Measurements from ENCODE around the gene GLCE. TPM values are rescaled to one million over a fixed set of nuclear protein-coding genes. Genes with fewer than 3 reads are reported as not detected.

The GLCE gene
- total RNA-seq, 2 experiments from 2014 or later, result 3.8 TPM

- CTCF ChIA-PET, result no interaction called here
- H3K4me1 Mint-ChIP-seq, result no peaks in the 10 kb centered on the region
Observed at GRCh38 chr15:69215314-69216035, 55.0 kb downstream of the GLCE start.

GRCh38 chr15:69217381-69217780, 56.9 kb downstream of the GLCE start:
- Mint-ChIP-seq H3K4me1 (no peaks in the 10 kb centered on the region), H3K9me3 (ENCODE audit: low read depth) (no peaks in the 10 kb centered on the region), H3K27ac (no peak overlapping the region), H3K27me3 (no peaks in the 10 kb centered on the region), H3K36me3 (no peaks in the 10 kb centered on the region), H3K4me3 (no peak overlapping the region)
- CTCF ChIA-PET, result no interaction called here
- ATAC-seq (no peak), DNase-seq (no peak)

More at GRCh38 chr15:69215314-69216035, 55.0 kb downstream of the GLCE start:
- no peaks in the 10 kb centered on the region for H3K9me3 Mint-ChIP-seq (ENCODE audit: low read depth)
- DNase-seq (no peak), ATAC-seq (no peak)
- H3K27ac Mint-ChIP-seq, result no peak overlapping the region
- no peak overlapping the region for H3K4me3 Mint-ChIP-seq
- H3K27me3 Mint-ChIP-seq, result no peaks in the 10 kb centered on the region
- no peaks in the 10 kb centered on the region for H3K36me3 Mint-ChIP-seq

- CTCF ChIA-PET, result no interaction called here
- H3K4me1 Mint-ChIP-seq, result no peaks in the 10 kb centered on the region
- H3K27ac Mint-ChIP-seq, result no peak overlapping the region
- peaks cover 2% of the 10 kb centered on the region for H3K36me3 Mint-ChIP-seq
- peaks cover 5% of the 10 kb centered on the region for H3K9me3 Mint-ChIP-seq (ENCODE audit: low read depth)
- no peak for ATAC-seq
- H3K4me3 Mint-ChIP-seq, result no peak overlapping the region
- no peaks in the 10 kb centered on the region for H3K27me3 Mint-ChIP-seq
- DNase-seq, result no peak
Observed at GRCh38 chr15:69219690-69220089, 59.3 kb downstream of the GLCE start.

- Mint-ChIP-seq H3K4me1 (no peaks in the 10 kb centered on the region), H3K36me3 (peaks cover 2% of the 10 kb centered on the region), H3K9me3 (ENCODE audit: low read depth) (peaks cover 5% of the 10 kb centered on the region), H3K27ac (no peak overlapping the region), H3K27me3 (no peaks in the 10 kb centered on the region), H3K4me3 (no peak overlapping the region)
- DNase-seq (no peak), ATAC-seq (no peak)
- CTCF ChIA-PET, result no interaction called here
Observed at GRCh38 chr15:69222002-69222474, 61.6 kb downstream of the GLCE start.

- ATAC-seq (no peak), DNase-seq (no peak)
- no peak overlapping the region for H3K4me3 Mint-ChIP-seq
- CTCF ChIA-PET, result interaction anchor here (1.0 kb wide), 1 partner anchor 62 kb away, joined by 3 read pairs; the partner anchor contains the start of gene GLCE
- H3K27ac Mint-ChIP-seq, result no peak overlapping the region
- no peaks in the 10 kb centered on the region for H3K27me3 Mint-ChIP-seq
- H3K9me3 Mint-ChIP-seq (ENCODE audit: low read depth), result peaks cover 5% of the 10 kb centered on the region
- H3K4me1 Mint-ChIP-seq, result no peaks in the 10 kb centered on the region
- peaks cover 2% of the 10 kb centered on the region for H3K36me3 Mint-ChIP-seq
Observed at GRCh38 chr15:69223083-69223813, 62.8 kb downstream of the GLCE start.

DNA sequence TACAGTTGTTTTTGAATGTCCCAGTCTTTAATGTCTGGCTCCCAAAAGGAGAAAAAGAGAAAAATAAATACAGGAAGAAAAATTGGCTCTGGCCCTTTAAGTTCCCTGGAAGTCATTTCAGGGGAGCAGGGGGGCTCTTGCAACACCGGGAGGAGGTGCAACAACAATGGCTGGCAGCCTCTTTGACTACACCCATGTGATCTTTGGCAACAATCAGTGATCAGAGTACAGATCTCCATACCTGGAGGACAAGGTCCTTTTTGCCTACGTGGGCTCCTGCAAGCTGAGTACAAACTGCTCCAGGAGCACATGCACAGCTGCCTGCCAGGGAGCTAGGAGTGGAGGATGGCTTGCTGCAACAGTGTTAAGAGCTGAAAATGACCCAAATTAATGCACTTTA, 63.9 kb downstream of the GLCE start:
- no peak for DNase-seq
- no peak for ATAC-seq
- no peak overlapping the region for H3K27ac Mint-ChIP-seq
- H3K4me1 Mint-ChIP-seq, result no peaks in the 10 kb centered on the region
- no peak overlapping the region for H3K4me3 Mint-ChIP-seq
- no peaks in the 10 kb centered on the region for H3K27me3 Mint-ChIP-seq
- peaks cover 4% of the 10 kb centered on the region for H3K36me3 Mint-ChIP-seq
- H3K9me3 Mint-ChIP-seq (ENCODE audit: low read depth), result peaks cover 5% of the 10 kb centered on the region
- CTCF ChIA-PET, result no interaction called here

GRCh38 chr15:69225355-69226022, 65.1 kb downstream of the GLCE start:
- Mint-ChIP-seq H3K27me3 (no peaks in the 10 kb centered on the region), H3K4me3 (no peak overlapping the region), H3K27ac (no peak overlapping the region), H3K4me1 (no peaks in the 10 kb centered on the region), H3K36me3 (peaks cover 4% of the 10 kb centered on the region), H3K9me3 (ENCODE audit: low read depth) (peaks cover 5% of the 10 kb centered on the region)
- CTCF ChIA-PET, result interaction anchor here (0.9 to 1.2 kb wide), 4 partner anchors 38 to 238 kb away, joined by 3 read pairs; no protein-coding TSS in a partner anchor
- no peak for DNase-seq
- no peak for ATAC-seq

GRCh38 chr15:69226023-69226355, 65.6 kb downstream of the GLCE start:
- Mint-ChIP-seq H3K36me3 (peaks cover 4% of the 10 kb centered on the region), H3K4me1 (no peaks in the 10 kb centered on the region), H3K9me3 (ENCODE audit: low read depth) (peaks cover 5% of the 10 kb centered on the region), H3K4me3 (no peak overlapping the region), H3K27me3 (no peaks in the 10 kb centered on the region), H3K27ac (no peak overlapping the region)
- ATAC-seq (no peak), DNase-seq (no peak)
- CTCF ChIA-PET, result interaction anchor here (0.7 to 1.2 kb wide), 4 partner anchors 160 to 237 kb away, joined by 3 read pairs; no protein-coding TSS in a partner anchor

DNA sequence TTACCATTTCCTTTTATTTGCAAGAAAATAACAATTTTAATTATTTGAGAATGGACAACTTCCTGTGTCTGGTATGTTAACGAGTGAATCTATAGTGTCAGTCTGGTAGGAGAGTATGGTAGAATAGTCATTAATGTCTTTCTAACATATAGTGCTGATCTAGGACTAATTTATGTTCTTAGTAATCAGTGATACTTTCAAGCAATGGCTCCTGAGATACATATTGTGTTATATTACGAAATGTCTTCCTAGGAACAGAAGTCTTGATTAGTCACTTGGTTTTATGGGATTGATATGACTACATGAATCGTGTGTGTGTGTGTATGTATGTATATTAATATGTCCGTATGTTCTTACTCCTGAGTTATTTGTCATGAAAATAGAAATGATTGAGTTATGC, 71.7 kb downstream of the GLCE start:
- ATAC-seq, result no peak
- no peaks in the 10 kb centered on the region for H3K4me1 Mint-ChIP-seq
- CTCF ChIA-PET, result no interaction called here

DNA sequence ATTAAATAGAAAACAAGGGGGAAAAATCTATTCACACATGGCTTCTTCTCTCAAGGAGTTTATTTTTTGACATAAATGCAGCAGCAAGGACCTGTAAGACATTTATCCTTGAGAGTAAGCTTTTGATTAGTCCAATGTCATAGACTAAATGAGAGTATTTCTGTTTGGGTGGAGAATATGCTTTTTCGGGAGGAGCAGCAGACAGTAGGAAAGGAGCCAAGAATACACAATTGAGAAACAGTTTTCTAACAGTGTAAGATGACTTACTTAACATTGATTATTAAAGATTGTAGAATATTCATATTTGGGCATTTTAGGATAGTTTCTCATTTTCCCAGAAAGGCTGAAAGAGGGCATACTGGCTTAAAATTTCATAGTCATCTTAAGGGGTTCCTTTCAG, 72.3 kb downstream of the GLCE start:
- ATAC-seq, result no peak
- Mint-ChIP-seq H3K9me3 (ENCODE audit: low read depth) (no peaks in the 10 kb centered on the region), H3K27me3 (no peaks in the 10 kb centered on the region), H3K4me1 (no peaks in the 10 kb centered on the region), H3K27ac (no peak overlapping the region), H3K4me3 (no peak overlapping the region), H3K36me3 (peaks cover 1% of the 10 kb centered on the region)
- no peak for DNase-seq
- CTCF ChIA-PET, result no interaction called here

More for the DNA sequence above, 71.7 kb downstream of the GLCE start:
- no peak for DNase-seq
- Mint-ChIP-seq H3K9me3 (ENCODE audit: low read depth) (no peaks in the 10 kb centered on the region), H3K27ac (no peak overlapping the region), H3K36me3 (peaks cover 1% of the 10 kb centered on the region), H3K4me3 (no peak overlapping the region), H3K27me3 (no peaks in the 10 kb centered on the region)

DNA sequence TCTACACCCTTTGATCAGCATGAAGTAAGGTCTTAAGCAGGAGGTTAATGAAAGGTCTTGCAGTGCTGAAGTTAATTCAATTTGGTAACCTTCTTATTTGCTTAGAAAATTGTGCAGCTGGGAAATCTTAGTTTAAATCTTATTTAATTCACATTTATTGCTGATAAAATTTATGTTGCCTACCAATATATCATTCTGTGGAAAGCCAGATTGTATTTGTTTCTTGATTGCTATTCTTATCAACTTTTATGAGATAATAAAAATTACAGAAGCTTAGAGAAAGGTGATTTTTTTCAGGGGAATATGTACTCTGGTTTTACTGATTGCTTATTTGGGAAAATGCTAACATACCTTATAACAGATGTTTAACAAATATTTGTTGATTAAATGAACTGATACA, 74.2 kb downstream of the GLCE start:
- Mint-ChIP-seq H3K27ac (no peak overlapping the region), H3K27me3 (no peaks in the 10 kb centered on the region), H3K36me3 (no peaks in the 10 kb centered on the region), H3K9me3 (ENCODE audit: low read depth) (no peaks in the 10 kb centered on the region), H3K4me1 (no peaks in the 10 kb centered on the region), H3K4me3 (no peak overlapping the region)
- DNase-seq, result no peak
- CTCF ChIA-PET, result no interaction called here
- ATAC-seq, result no peak

DNA sequence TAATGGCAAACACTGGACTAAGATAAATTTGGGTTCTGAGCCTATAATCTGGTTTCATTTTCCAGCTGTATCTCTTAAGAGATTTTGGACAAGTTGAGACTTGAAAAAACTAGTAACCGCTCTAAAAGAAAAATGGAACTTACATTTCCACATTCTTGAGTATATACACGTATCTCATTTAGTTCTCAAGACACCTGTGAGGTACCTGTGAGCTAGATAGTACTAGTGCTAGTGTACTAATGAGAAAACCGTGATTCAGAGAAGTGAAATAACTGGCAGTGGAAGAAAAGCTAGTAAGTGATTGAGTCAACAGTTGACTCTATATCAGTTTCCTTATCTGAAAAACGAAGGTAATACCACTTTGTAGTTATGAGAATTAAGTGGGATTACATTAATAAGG, 76.1 kb downstream of the GLCE start:
- no peak for DNase-seq
- ATAC-seq, result no peak
- Mint-ChIP-seq H3K9me3 (ENCODE audit: low read depth) (no peaks in the 10 kb centered on the region), H3K36me3 (no peaks in the 10 kb centered on the region), H3K27ac (no peak overlapping the region), H3K4me3 (no peak overlapping the region), H3K4me1 (no peaks in the 10 kb centered on the region), H3K27me3 (no peaks in the 10 kb centered on the region)
- CTCF ChIA-PET, result no interaction called here

DNA sequence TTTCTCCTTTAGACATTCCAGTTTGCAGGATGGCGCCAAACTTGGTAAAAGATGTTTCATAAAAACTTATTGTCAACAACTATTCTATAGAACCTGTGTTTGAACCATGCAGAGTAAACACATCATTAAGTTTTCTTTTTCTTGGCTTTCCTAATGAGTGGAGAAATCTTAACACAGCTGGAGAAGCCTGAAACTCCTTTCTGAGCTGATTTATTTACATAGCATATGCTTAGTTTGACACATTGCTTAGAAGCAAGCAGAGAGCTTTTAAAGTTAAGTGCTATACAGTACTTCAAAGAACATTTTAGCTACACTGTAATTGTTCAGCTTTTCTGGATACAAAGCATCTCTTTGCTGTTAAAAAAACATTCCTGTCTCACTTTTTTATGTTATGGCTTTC, 77.3 kb downstream of the GLCE start:
- no peaks in the 10 kb centered on the region for H3K4me1 Mint-ChIP-seq
- H3K36me3 Mint-ChIP-seq, result no peaks in the 10 kb centered on the region
- CTCF ChIA-PET, result no interaction called here
- ATAC-seq (no peak), DNase-seq (no peak)
- no peaks in the 10 kb centered on the region for H3K27me3 Mint-ChIP-seq
- no peak overlapping the region for H3K4me3 Mint-ChIP-seq
- no peak overlapping the region for H3K27ac Mint-ChIP-seq
- no peaks in the 10 kb centered on the region for H3K9me3 Mint-ChIP-seq (ENCODE audit: low read depth)

GRCh38 chr15:69244798-69245197, 84.4 kb downstream of the GLCE start:
- CTCF ChIA-PET, result no interaction called here
- no peaks in the 10 kb centered on the region for H3K36me3 Mint-ChIP-seq
- no peaks in the 10 kb centered on the region for H3K9me3 Mint-ChIP-seq (ENCODE audit: low read depth)
- no peak for DNase-seq
- no peak overlapping the region for H3K27ac Mint-ChIP-seq
- H3K4me3 Mint-ChIP-seq, result no peak overlapping the region
- H3K4me1 Mint-ChIP-seq, result no peaks in the 10 kb centered on the region
- ATAC-seq, result no peak
- H3K27me3 Mint-ChIP-seq, result no peaks in the 10 kb centered on the region

All from activated CD8-positive, alpha-beta memory T cell treated with anti-CD3 and anti-CD28 coated beads, Interleukin-2, amount 10 ng/mL, durations not matched to agents 7 days and 5 days (primary cell).